ENCODE measurements around the gene RHBDF2. TPM values are rescaled to one million over a fixed set of nuclear protein-coding genes. Genes with fewer than 3 reads are reported as not detected.
A peak's percentile ranks its signal among the peaks of the same experiment; 100 is the strongest.
"Not testable (repeated sequence)": the region's sequence is repeated elsewhere in the genome, so short reads cannot be mapped to it uniquely, and the experiment has no call there.

RHBDF2 gene
- total RNA-seq, 1 donor from 2014 or later: 30.7 TPM

DNA sequence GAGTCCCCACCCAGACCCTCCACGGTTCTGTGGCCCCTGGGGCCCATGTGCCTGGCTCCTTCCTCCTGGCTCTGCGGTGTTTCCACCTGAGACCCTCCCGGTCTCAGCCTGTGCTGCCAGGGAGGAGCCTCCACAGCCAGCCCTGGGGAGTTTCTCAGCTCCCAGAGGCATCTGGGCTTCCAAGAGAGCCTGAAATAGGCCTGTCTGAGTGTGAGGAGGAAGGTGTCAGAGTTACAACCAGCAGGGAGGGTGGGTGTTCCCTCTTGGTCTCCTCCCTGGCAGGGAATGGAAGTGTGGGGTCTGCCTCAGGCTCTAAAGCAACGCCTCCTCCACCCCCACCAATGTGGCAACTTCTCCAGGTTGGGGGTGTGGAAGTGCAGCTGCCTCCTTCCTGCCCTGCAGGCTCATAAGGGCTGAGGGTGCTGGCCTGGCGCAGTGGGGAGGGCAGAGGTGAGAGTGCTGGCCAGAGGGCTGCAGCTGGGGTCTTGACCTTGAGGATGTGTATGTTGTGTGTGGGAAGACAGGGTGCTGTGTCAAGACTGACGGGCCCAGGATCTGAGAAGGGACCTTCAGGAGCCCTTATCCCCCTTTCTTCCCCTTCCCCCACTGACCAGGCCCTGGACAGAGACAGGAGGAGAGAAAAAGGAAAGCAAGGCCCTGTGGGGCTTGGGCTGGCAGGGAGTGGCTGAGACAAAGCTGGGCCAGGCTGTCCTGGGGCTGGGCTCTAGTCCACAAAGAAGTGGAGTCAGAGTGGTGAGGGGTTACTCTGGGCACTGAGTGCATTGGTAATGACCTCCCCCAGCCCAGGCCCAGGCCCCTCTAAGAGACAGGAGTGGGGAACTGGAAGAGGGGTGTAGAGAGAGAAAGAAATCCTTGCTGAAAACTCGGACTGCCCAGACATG is 33.9 kb upstream of the RHBDF2 start:
- peaks cover 18% of the 10 kb centered on the region for H3K4me1 Mint-ChIP-seq (ENCODE audit: low read depth, unreplicated experiment)
- DNase-seq (ENCODE audit: low read depth): no peak

DNA sequence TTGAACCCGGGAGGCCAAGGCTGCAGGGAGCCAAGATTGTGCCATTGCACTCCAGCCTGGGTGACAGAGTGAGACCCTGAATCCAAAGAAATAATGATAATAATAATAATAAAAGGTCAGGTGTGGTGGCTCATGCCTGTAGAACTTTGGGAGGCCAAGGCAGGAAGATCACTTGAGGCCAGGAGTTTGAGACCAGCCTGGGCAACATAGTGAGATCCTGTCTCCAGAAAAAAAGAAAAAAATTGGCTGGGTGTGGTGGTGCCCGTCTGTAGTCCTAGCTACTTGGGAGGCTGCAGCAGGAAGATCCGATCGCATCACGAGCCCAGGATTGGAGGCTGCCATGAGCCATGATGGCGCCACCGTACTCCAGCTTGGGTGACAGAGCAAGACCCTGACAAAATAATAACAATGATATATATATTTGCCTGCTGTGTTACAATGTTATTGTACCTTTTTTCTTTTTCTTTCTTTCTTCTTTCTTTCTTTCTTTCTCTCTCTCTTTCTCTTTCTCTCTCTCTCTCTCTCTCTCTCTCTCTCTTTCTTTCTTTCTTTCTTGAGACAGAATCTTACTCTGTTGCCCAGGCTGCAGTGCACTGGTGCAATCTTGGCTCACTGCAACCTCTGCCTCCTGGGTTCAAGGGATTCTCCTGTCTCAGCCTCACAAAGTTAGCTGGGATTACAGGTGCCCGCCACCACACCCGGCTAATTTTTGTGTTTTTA is 32.6 kb upstream of the RHBDF2 start:
- not testable (repeated sequence) for H3K27ac Mint-ChIP-seq (ENCODE audit: unreplicated experiment); H3K4me3 Mint-ChIP-seq (ENCODE audit: unreplicated experiment); H3K9me3 Mint-ChIP-seq (ENCODE audit: unreplicated experiment); H3K36me3 Mint-ChIP-seq (ENCODE audit: low read depth, unreplicated experiment); H3K4me3 ChIP-seq (ENCODE audit: insufficient read depth, low read depth, low read length); H3K36me3 ChIP-seq (ENCODE audit: insufficient read depth, low read length); H3K4me2 ChIP-seq (ENCODE audit: low read length); H3K27ac ChIP-seq (ENCODE audit: low read depth, low read length); H3K27me3 ChIP-seq (ENCODE audit: insufficient read depth, low read length); H3K27me3 Mint-ChIP-seq (ENCODE audit: low read depth, unreplicated experiment); H4K20me1 ChIP-seq (ENCODE audit: insufficient read depth, low read length); FAIRE-seq; H3K9me3 ChIP-seq (ENCODE audit: insufficient read depth, low read depth, low read length); H3K79me2 ChIP-seq (ENCODE audit: insufficient read depth, low read length); DNase-seq (ENCODE audit: low read depth); H2AFZ ChIP-seq (ENCODE audit: low read depth, low read length); H3K9ac ChIP-seq (ENCODE audit: low read length)
- peaks cover 18% of the 10 kb centered on the region for H3K4me1 Mint-ChIP-seq (ENCODE audit: low read depth, unreplicated experiment)
- peaks cover 27% of the 10 kb centered on the region for H3K4me1 ChIP-seq (ENCODE audit: insufficient read depth, low read length)

More for the DNA sequence above, 33.9 kb upstream of the RHBDF2 start:
- no peak overlapping the region for H3K4me3 Mint-ChIP-seq (ENCODE audit: unreplicated experiment)
- peaks cover 7% of the 10 kb centered on the region for H3K27me3 Mint-ChIP-seq (ENCODE audit: low read depth, unreplicated experiment)
- no peaks in the 10 kb centered on the region for H3K9me3 ChIP-seq (ENCODE audit: insufficient read depth, low read depth, low read length)
- FAIRE-seq: no peak
- no peak overlapping the region for H3K27ac ChIP-seq (ENCODE audit: low read depth, low read length)
- peaks cover 3% of the 10 kb centered on the region for H3K36me3 Mint-ChIP-seq (ENCODE audit: low read depth, unreplicated experiment)
- TF ChIP-seq EZH2 (IDR thresholded peaks at IDR 0.05; ENCODE audit: insufficient read depth, low read length) (no peak), CTCF (IDR thresholded peaks at IDR 0.05; ENCODE audit: insufficient read depth, low read depth, low read length) (no peak)
- no peaks in the 10 kb centered on the region for H3K36me3 ChIP-seq (ENCODE audit: insufficient read depth, low read length)
- H3K79me2 ChIP-seq (ENCODE audit: insufficient read depth, low read length): no peaks in the 10 kb centered on the region
- peak overlapping the region; percentile 66 for H3K27ac Mint-ChIP-seq (ENCODE audit: unreplicated experiment)
- H3K9ac ChIP-seq (ENCODE audit: low read length): no peak overlapping the region
- no peaks in the 10 kb centered on the region for H3K9me3 Mint-ChIP-seq (ENCODE audit: unreplicated experiment)
- peaks cover 15% of the 10 kb centered on the region for H3K4me1 ChIP-seq (ENCODE audit: insufficient read depth, low read length)
- peaks cover 6% of the 10 kb centered on the region for H4K20me1 ChIP-seq (ENCODE audit: insufficient read depth, low read length)
- peaks cover 13% of the 10 kb centered on the region for H3K27me3 ChIP-seq (ENCODE audit: insufficient read depth, low read length)
- H2AFZ ChIP-seq (ENCODE audit: low read depth, low read length): no peak overlapping the region
- no peak overlapping the region for H3K4me2 ChIP-seq (ENCODE audit: low read length)
- no peak overlapping the region for H3K4me3 ChIP-seq (ENCODE audit: insufficient read depth, low read depth, low read length)

DNA sequence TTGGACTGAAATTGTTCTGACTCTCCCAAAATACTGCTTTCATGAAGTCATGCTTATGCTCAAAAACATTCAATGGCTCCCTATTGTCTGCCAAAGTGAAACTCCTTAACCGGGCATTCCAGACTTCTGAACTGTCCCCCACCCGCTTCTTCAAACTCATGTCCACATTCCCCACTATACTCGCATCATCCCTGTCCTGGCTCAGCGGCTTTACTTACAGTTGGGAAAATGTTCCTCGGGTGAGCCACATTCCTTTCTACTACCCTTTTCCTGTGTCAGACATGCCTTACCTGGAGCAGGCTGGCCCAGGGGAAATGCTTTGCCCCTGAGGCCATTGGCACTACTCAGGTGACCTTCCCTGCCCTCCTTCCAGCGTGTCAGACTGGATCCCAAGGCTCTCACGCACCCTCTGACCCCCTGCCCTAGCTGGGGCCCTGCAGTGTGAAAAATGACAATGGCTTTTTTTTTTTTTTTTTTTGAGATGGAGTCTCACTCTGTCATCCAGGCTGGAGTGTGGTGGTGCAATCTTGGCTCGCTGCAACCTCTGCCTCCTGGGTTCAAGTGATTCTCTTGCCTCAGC is 30.9 kb upstream of the RHBDF2 start:
- no peaks in the 10 kb centered on the region for H3K9me3 ChIP-seq (ENCODE audit: insufficient read depth, low read depth, low read length)
- H2AFZ ChIP-seq (ENCODE audit: low read depth, low read length): no peak overlapping the region
- Mint-ChIP-seq H3K4me1 (ENCODE audit: low read depth, unreplicated experiment) (peaks cover 23% of the 10 kb centered on the region), H3K9me3 (ENCODE audit: unreplicated experiment) (no peaks in the 10 kb centered on the region), H3K4me3 (ENCODE audit: unreplicated experiment) (peak overlapping the region; percentile 41), H3K27ac (ENCODE audit: unreplicated experiment) (peak overlapping the region; percentile 97), H3K27me3 (ENCODE audit: low read depth, unreplicated experiment) (peaks cover 2% of the 10 kb centered on the region), H3K36me3 (ENCODE audit: low read depth, unreplicated experiment) (peaks cover 3% of the 10 kb centered on the region)
- DNase-seq (ENCODE audit: low read depth) (peak; percentile 43), FAIRE-seq (no peak)
- peaks cover 39% of the 10 kb centered on the region for H3K4me1 ChIP-seq (ENCODE audit: insufficient read depth, low read length)
- H3K9ac ChIP-seq (ENCODE audit: low read length): no peak overlapping the region
- H3K4me2 ChIP-seq (ENCODE audit: low read length): no peak overlapping the region
- H3K27ac ChIP-seq (ENCODE audit: low read depth, low read length): no peak overlapping the region
- no peak overlapping the region for H3K4me3 ChIP-seq (ENCODE audit: insufficient read depth, low read depth, low read length)
- TF ChIP-seq EZH2 (IDR thresholded peaks at IDR 0.05; ENCODE audit: insufficient read depth, low read length) (no peak), CTCF (IDR thresholded peaks at IDR 0.05; ENCODE audit: insufficient read depth, low read depth, low read length) (no peak)
- H3K79me2 ChIP-seq (ENCODE audit: insufficient read depth, low read length): no peaks in the 10 kb centered on the region
- H3K36me3 ChIP-seq (ENCODE audit: insufficient read depth, low read length): no peaks in the 10 kb centered on the region
- no peaks in the 10 kb centered on the region for H3K27me3 ChIP-seq (ENCODE audit: insufficient read depth, low read length)
- H4K20me1 ChIP-seq (ENCODE audit: insufficient read depth, low read length): peaks cover 6% of the 10 kb centered on the region
